OCI-LY1 (cell line): ENCODE measurements around the gene HECW1.

Experiments
- EZH2 ChIP-seq: fragments of 200-600 bp; sonication (generic), shearing (Covaris generic); IDR thresholded peaks from 2 replicates; pipeline ENCODE4 v1.8.0; 2017; ENCODE audit warnings: borderline replicate concordance, mixed run types, mild to moderate bottlenecking, antibody characterized with exemption, low read length, moderate library complexity, mixed read lengths
- TF ChIP-seq, protein P1 (sequence below): fragments of 200-600 bp; sonication (generic), shearing (Covaris generic); IDR thresholded peaks from 2 replicates; pipeline ENCODE4 v1.5.1; 2017; ENCODE audit warnings: mild to moderate bottlenecking, antibody characterized with exemption, low read length, moderate library complexity, mixed read lengths

DNA sequence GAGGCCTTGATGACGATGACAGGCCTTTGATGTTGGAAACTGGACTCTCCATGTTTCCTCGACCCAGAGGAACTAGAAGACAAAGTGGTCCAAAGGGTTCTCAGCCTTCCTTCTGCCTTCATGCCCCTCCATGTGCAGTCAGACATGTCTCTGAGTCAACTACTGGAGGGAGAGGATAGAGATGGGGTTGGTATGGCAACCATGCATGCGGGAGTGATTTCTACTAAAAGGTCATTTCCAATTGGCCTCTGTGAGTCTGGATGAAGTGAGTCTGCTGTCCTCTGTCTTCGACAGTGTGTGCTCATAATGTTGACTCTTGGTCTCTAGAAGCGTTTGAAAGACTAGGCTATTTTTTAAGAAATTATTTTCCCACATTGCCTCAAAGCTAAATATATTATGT lies 499.7 kb downstream of the HECW1 start:
- TF ChIP-seq, protein P1, sequence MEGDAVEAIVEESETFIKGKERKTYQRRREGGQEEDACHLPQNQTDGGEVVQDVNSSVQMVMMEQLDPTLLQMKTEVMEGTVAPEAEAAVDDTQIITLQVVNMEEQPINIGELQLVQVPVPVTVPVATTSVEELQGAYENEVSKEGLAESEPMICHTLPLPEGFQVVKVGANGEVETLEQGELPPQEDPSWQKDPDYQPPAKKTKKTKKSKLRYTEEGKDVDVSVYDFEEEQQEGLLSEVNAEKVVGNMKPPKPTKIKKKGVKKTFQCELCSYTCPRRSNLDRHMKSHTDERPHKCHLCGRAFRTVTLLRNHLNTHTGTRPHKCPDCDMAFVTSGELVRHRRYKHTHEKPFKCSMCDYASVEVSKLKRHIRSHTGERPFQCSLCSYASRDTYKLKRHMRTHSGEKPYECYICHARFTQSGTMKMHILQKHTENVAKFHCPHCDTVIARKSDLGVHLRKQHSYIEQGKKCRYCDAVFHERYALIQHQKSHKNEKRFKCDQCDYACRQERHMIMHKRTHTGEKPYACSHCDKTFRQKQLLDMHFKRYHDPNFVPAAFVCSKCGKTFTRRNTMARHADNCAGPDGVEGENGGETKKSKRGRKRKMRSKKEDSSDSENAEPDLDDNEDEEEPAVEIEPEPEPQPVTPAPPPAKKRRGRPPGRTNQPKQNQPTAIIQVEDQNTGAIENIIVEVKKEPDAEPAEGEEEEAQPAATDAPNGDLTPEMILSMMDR, result no peak
- TF ChIP-seq EZH2, result no peak
